Left lung (tissue), 10 donors: ENCODE data around the gene KCNC4. TPM values are rescaled to one million over a fixed set of nuclear protein-coding genes. Genes with fewer than 3 reads are reported as not detected.

Experiments
- ATAC-seq: fragments of 200-7000 bp; cut with Tn5 transposase; one replicate; pipeline ENCODE4 v1.9.1; 2020; ENCODE audit warnings: moderate library complexity
- DNase-seq, 4 donors: peaks; one replicate each; pipeline ENCODE4 v3.0.0-alpha.2; 2013 to 2020
- H3K27ac ChIP-seq, 2 donors: fragments of 200-600 bp; sonication (generic) in 1 of 2; one replicate each; pipeline versions ENCODE4 v1.5.0 to v1.8.0; 2020 to 2021
- H3K27me3 ChIP-seq, 2 donors: fragments of 200-600 bp; sonication (generic) in 1 of 2; one replicate each; pipeline versions ENCODE4 v1.5.0 to v1.8.0; 2020 to 2021
- H3K36me3 ChIP-seq, 2 donors: fragments of 200-600 bp; sonication (generic) in 1 of 2; one replicate each; pipeline versions ENCODE4 v1.5.0 to v1.8.0; 2020 to 2021
- H3K4me1 ChIP-seq, 2 donors: fragments of 200-600 bp; one replicate each; pipeline ENCODE4 v1.8.0; 2021
- H3K4me3 ChIP-seq, 2 donors: fragments of 200-600 bp; sonication (generic) in 1 of 2; one replicate each; pipeline versions ENCODE4 v1.5.0 to v1.8.0; 2020 to 2021; ENCODE audit warnings: mild to moderate bottlenecking in 1 of 2
- H3K9me3 ChIP-seq, 2 donors: fragments of 200-600 bp; sonication (generic) in 1 of 2; one replicate each; pipeline versions ENCODE4 v1.5.0 to v1.8.0; 2020 to 2021
- CTCF ChIP-seq, 2 donors: fragments of 200-600 bp; sonication (generic) in 1 of 2; IDR thresholded peaks; one replicate each; pipeline versions ENCODE4 v1.5.0 to v1.8.0; 2021; ENCODE audit warnings: antibody characterized with exemption in 2 of 2
- intact Hi-C, 2 donors: fragments of 100-400 bp; cut with DNase I; formaldehyde crosslinking; loops; one replicate each; pipeline versions ENCODE4 v1.11.2 to v1.14.2; 2022
- polyA plus RNA-seq, 6 donors: library from polyadenylated mRNA; unstranded; fragments of 120-200 nt; gene quantifications; one replicate each; pipeline ENCODE4 v1.2.1, GENCODE V29; 2013; ENCODE audit not compliant: insufficient read length in 6 of 6
- total RNA-seq, 2 donors: library from RNA; stranded (reverse); fragmentation: NEBNext Ultra II Directional; extraction: Animal tissue kit (Norgen Biotek cat#: 25700); gene quantifications; one replicate each; pipeline ENCODE4 v1.2.1, GENCODE V29; 2021
- donor health status: DM: no; HTN: yes; CAD: no.
- donor health status: DM: no; HTN: no; CAD: no.

Gene KCNC4
- total and polyA plus RNA-seq, 8 donors, result 7.7 to 16.3 (median 9.7) TPM

DNA sequence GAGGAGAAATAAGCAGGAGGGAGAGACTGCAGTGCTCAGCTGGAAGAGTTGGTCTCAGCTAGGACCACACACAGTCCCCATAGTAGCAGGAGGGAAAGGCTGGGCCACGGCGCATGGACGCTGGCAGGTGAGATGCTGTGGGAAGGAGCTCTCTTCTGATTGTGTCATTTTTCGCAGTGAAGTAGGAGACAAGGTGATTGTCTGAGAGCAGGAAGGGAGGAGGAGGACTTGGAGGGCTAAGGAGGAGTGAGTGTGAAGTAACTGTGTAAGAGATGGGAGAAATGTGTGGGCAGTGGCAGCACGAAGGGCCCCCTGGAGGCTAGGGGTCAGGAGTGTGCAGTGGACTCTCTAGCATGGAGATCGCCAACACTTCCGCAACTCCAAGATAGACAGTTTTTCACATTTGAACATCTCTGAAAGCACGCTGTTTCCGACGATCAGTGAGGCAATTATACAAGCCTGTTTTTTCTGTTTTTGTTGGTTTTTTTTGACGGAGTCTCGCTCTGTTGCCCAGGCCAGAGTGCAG is 26.4 kb upstream of the KCNC4 start:
- no peaks in the 10 kb centered on the region for H3K4me1 ChIP-seq

DNA sequence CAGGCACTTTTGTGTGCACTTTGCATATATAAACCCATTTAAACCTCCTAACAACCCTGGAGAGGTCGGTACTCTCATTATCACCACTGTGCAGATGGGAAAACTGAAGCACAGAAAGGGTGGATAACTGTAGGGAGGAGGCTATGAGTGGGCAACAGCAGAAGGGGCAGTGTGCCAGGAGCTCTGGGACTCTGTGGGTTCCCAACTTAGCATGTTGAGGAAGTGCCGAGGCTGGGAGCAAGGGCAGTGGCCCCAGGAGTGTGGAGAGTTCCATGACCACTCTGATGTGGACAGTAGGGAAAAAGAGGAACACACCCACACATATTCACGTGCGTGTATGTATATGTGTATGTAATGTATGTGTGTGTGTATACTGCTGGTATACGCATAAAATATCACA is 25.7 kb upstream of the KCNC4 start:
- DNase-seq (no peak), ATAC-seq (no peak)
- no peak overlapping the region for H3K4me3 ChIP-seq
- no peak for TF ChIP-seq CTCF (IDR thresholded peaks at IDR 0.05)
- no peak overlapping the region for H3K27ac ChIP-seq
- peaks cover 0 to 48% of the 10 kb centered on the region in 2 donors for H3K27me3 ChIP-seq
- intact Hi-C loops, result no loop called here
- no peaks in the 10 kb centered on the region for H3K9me3 ChIP-seq
- no peaks in the 10 kb centered on the region for H3K36me3 ChIP-seq
- no peaks in the 10 kb centered on the region for H3K4me1 ChIP-seq

More for the DNA sequence above, 26.4 kb upstream of the KCNC4 start:
- DNase-seq (no peak), ATAC-seq (no peak)
- no peak overlapping the region for H3K4me3 ChIP-seq
- peaks cover 0 to 1% of the 10 kb centered on the region in 2 donors for H3K9me3 ChIP-seq
- no peaks in the 10 kb centered on the region for H3K36me3 ChIP-seq
- intact Hi-C loops, result no loop called here
- no peak overlapping the region for H3K27ac ChIP-seq
- TF ChIP-seq CTCF (IDR thresholded peaks at IDR 0.05), result no peak
- H3K27me3 ChIP-seq, result peaks cover 0 to 43% of the 10 kb centered on the region in 2 donors

- H3K4me3 ChIP-seq, result no peak overlapping the region
- no peak for TF ChIP-seq CTCF (IDR thresholded peaks at IDR 0.05)
These were observed 24.9 kb upstream of the KCNC4 start for GRCh38 chr1:110185181-110185580.

DNA sequence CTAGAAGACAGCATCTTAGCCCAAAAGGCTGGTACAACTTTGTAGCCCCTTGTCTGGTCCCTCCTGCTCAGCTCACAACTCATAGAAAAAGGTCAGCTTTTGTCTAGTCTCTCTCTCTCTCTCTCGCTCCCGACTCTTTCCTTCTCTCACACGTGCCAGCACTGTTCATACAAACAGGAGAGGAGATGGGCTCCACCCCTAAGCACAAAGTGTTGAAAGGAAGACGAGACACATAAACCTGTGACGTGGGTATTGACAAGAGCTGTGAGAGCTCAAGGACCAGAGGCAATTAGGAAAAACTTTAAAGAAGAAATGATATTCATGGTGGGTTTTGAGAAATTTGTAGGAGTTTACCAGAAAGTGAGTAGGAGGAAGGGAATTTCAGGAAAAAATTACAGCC is 23.6 kb upstream of the KCNC4 start:
- TF ChIP-seq CTCF (IDR thresholded peaks at IDR 0.05), result no peak
- H3K4me3 ChIP-seq, result no peak overlapping the region
- H3K9me3 ChIP-seq, result no peaks in the 10 kb centered on the region
- DNase-seq (no peak), ATAC-seq (no peak)
- H3K36me3 ChIP-seq, result no peaks in the 10 kb centered on the region
- no peak overlapping the region for H3K27ac ChIP-seq
- H3K4me1 ChIP-seq, result no peaks in the 10 kb centered on the region
- intact Hi-C loops, result no loop called here
- peaks cover 0 to 35% of the 10 kb centered on the region in 2 donors for H3K27me3 ChIP-seq

More at GRCh38 chr1:110185181-110185580, 24.9 kb upstream of the KCNC4 start:
- DNase-seq (no peak), ATAC-seq (no peak)
- intact Hi-C loops, result no loop called here
- Histone ChIP-seq H3K4me1 (no peaks in the 10 kb centered on the region), H3K27me3 (peaks cover 0 to 42% of the 10 kb centered on the region in 2 donors), H3K36me3 (no peaks in the 10 kb centered on the region), H3K9me3 (no peaks in the 10 kb centered on the region), H3K27ac (no peak overlapping the region)

GRCh38 chr1:110187139-110187890 is 22.8 kb upstream of the KCNC4 start:
- DNase-seq (no peak), ATAC-seq (no peak)
- H3K27ac ChIP-seq, result no peak overlapping the region
- intact Hi-C loops, result no loop called here
- H3K27me3 ChIP-seq, result peaks cover 0 to 35% of the 10 kb centered on the region in 2 donors
- H3K4me3 ChIP-seq, result no peak overlapping the region
- no peaks in the 10 kb centered on the region for H3K4me1 ChIP-seq
- TF ChIP-seq CTCF (IDR thresholded peaks at IDR 0.05), result no peak
- H3K36me3 ChIP-seq, result no peaks in the 10 kb centered on the region
- no peaks in the 10 kb centered on the region for H3K9me3 ChIP-seq
